ENCODE results near the gene MRFAP1L1.

GRCh38 chr4:6682862-6683590 lies 26.6 kb downstream of the MRFAP1L1 start:
- TF ChIP-seq CTCF (IDR thresholded peaks at IDR 0.05; ENCODE audit: insufficient read depth, low read depth, low read length), result no peak
- no peak for TF ChIP-seq EZH2 (IDR thresholded peaks at IDR 0.05; ENCODE audit: insufficient read depth, low read length)

Measured in astrocyte (in vitro differentiated cells and primary cell).